ENCODE measurements around the gene UBE4A.

Gene UBE4A, protein sequence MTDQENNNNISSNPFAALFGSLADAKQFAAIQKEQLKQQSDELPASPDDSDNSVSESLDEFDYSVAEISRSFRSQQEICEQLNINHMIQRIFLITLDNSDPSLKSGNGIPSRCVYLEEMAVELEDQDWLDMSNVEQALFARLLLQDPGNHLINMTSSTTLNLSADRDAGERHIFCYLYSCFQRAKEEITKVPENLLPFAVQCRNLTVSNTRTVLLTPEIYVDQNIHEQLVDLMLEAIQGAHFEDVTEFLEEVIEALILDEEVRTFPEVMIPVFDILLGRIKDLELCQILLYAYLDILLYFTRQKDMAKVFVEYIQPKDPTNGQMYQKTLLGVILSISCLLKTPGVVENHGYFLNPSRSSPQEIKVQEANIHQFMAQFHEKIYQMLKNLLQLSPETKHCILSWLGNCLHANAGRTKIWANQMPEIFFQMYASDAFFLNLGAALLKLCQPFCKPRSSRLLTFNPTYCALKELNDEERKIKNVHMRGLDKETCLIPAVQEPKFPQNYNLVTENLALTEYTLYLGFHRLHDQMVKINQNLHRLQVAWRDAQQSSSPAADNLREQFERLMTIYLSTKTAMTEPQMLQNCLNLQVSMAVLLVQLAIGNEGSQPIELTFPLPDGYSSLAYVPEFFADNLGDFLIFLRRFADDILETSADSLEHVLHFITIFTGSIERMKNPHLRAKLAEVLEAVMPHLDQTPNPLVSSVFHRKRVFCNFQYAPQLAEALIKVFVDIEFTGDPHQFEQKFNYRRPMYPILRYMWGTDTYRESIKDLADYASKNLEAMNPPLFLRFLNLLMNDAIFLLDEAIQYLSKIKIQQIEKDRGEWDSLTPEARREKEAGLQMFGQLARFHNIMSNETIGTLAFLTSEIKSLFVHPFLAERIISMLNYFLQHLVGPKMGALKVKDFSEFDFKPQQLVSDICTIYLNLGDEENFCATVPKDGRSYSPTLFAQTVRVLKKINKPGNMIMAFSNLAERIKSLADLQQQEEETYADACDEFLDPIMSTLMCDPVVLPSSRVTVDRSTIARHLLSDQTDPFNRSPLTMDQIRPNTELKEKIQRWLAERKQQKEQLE

DNA sequence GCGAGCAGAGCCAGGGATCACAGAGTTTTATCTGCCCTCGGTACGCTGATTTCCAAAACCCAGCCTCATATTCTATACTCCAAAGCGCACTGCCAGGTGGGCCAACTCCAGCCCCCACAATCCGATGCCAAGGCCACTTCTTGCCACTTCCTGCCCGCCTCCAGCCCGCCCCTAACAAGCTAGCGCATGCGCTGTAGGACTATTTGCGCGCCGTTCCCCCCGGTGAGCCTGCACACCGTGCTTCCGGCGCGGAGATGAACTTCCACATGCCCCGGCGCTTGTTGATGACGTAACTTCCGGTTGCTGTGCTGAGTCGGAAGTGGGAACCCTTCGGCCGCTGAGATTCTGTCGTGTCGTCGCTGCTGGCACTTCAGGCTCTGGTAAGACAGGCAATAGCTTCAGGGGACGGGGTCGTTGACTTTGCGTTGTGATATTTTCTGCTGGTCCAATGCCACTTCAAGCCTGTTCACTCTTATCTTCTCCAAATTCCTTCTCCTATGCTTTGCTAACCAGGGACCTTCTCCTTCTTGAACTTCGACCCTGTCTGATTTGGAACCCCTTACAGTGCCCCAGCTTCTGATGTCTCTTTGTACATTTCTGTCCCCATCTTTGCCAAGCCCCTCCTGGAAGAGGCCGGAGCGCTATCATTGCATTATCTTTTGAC is at the start of gene UBE4A:
Gene UBE4A, plus strand, starts transcription at position 306 of the 664 bp plus-strand sequence. CDS start 5,481 bp downstream, outside the sequence.
- DNase-seq (ENCODE audit: low read depth in 2 of 2), result peak; percentile 97

DNA sequence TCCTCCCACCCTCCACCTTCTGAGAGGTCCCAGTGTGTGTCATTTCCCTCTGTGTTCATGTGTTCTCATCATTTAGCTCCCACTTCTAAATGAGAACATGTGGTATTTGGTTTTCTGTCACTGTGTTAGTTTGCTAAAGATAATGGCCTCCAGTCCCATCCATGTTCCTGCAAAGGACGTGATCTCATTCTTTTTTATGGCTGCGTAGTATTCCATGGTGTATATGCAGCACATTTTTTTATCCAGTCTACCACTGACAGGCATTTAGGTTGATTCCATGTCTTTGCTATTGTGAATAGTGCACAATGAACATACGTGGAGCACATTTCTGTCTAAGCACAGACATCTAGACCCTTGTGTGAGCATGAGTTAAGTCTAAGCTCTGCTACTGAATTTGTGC is 49.1 kb upstream of the UBE4A start:
- DNase-seq (ENCODE audit: low read depth in 2 of 2), result no peak

DNA sequence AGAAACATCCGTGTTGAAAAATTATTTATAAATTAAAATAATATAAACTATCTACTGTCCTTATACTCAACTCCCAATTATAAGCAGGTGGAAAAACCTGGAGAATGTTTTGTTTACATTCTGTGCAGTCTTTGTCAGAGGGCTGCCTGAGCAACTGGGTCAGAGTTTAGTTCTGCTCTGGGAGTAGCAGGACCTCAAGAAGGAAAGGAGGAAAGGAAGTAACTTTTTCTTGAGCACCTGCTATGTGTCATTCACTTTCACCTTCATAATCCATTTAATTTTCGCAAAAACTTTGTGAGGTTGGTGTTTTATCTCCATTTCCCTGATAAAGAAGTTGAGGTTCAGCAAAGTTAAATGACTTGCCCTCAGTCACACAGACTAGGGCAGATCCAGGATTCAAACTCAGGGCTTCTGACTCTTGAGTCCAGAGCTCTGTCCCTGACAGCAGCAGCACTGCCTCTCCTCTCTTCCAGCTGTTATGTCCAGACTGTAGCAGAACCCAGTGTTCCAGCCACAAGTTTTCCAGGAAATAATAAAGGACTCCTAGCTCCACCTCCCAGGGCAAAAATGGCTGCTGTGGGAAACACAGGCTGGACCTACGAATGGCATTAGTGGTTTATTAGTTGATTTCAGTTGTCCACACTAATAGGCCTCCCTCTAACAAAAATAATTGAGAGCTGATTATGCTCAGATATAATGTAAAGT is 48.5 kb upstream of the UBE4A start:
- DNase-seq (ENCODE audit: low read depth in 2 of 2), result no peak

DNA sequence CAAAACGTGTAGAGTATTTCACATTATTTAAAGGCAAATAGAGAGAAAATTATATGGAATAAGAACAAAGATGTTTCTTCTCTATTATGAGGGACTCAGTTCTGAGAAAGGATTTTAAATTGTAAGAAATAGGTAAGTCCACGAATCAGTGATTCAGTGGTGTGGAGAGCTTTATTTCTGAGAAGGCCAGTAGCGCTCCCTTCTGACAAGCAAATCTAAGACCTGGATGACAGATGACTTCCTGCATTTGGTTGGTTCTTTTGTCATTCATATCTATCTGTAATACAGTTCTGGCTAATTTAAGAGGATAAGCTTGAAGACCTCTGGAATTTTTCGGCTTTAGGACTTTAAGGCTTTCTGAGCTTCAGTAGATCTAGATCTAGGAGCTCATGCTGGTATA is 47.9 kb upstream of the UBE4A start:
- DNase-seq (ENCODE audit: low read depth in 2 of 2), result no peak

DNA sequence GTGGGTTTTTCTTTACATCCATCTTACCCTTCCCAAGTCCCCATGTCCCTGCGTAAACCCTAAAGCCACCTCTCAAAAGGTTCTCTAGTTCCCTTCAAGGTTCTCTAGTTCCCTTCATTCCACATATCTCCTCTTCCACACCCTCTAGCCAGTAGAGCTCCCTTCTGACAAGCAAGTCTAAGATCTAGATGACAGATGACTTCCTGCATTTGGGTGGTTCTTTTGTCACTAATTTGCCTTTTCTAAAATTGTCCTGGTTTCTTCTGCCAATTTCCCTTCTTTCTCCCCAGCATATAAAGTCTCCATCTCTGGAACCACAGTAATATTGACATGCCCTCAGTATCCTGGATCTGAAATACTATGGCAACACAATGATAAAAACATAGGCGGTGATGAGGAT is 47.1 kb upstream of the UBE4A start:
- no peak for DNase-seq (ENCODE audit: low read depth in 2 of 2)

DNA sequence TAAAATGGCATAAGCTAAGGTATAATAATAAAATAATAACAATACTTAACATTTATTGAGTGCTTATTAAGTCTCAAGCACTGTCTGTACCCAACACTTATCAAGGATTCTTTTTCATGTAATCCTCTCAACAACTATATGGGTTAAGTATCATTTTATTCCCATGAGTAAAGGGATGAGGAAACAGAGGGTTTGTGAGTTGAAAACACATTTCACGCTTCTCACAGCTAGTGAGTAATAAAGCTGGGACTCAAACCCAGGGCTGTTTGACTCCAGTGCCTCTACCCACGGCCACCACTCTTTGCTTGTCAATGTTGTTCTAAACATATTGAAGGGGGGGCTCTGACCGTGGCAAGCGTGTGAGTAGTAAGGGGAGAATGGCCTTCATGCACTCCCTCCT is 46.2 kb upstream of the UBE4A start:
- DNase-seq (ENCODE audit: low read depth in 2 of 2), result no peak

DNA sequence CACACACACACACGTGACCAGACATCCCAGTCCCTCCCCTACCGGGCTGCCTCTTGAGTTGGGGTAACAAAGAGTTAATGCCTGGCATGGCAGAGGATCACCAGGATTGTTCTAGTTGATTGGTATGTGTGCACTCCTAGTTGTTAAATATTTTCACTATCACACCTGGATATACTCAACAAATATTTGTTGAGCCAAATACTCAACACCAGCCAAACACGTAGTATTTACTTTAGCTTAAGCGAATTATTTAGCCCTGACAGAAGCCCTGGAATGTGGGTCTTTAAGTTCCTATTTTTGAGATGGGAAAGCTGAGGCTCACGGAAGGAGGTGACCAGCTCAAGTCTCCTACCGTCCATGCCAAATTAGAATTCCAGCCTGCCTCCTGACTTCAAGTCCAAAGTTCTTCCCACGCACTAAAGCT is 44.4 kb upstream of the UBE4A start:
- DNase-seq (ENCODE audit: low read depth in 2 of 2), result no peak

DNA sequence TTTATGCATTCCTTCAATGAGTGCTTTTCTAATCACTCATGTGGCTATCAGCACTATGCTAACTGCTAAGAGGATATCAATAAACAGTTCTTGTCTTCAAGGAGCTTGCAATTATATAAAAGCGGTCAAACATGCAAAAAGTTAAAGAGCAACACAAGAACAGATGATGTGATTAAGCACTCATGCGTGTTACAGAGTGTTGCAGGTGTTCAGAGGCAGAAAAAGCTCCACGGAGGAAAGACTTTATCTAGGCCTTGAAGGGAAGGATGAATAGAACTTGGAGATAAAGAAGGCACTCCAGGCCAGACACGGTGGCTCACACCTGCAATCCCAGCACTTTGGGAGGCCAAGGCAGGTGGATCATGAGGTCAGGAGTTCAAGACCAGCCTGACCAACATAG is 41.3 kb upstream of the UBE4A start:
- DNase-seq (ENCODE audit: low read depth in 2 of 2), result no peak

DNA sequence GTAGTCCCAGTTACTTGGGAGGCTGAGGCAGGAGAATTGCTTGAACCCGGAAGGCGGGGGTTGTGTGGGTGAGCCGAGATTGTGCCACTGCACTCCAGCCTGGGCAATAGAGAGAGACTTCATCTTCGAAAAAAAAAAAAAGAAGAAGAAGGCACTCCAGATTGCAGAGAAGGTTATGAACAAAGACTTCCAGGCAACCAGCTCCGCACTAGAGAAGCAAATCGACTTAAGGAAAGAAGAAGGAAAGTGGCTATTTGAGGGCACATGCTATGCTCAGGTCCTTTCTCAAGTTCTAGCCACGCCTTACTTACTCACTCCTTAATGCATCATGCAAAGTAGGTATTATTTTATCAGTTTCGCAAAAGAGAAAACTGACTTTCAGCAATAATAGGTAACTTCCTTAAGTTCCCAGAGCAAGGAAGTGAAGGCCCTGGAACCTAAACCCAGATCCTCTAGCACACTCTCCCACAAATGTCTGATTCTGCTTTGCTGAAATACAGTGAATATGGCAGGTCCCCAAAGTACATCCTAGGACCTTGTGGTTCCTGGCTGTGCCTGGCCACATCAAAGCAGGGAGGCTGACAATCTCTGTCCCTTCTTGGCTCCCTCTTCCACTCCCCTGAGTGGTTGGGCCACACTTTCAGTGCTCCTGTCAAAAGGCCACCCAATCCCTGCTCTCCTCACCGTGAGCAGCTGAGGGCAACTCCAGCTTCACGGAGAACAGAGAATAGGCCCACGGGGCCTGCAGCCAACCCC is 40.6 kb upstream of the UBE4A start:
- no peak for DNase-seq (ENCODE audit: low read depth in 2 of 2)

DNA sequence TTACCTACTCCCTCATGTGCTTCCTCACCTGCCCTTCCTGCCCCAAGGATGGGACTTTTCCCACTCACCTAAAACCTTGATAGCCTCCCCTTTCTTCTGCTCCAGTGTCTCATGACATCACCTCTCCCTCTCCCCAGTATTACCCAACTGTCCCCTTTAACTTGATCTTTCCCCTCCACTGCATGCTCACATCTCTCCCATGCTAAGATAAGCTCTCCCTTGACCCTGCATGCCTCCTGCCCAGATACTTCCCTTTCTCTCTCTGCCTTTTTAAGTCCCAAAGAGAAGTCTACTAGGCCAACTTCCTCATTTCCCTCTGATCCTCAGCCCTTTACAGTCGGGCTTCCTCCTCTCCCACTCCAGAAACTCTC is 40.1 kb upstream of the UBE4A start:
- DNase-seq (ENCODE audit: low read depth in 2 of 2), result no peak

DNA sequence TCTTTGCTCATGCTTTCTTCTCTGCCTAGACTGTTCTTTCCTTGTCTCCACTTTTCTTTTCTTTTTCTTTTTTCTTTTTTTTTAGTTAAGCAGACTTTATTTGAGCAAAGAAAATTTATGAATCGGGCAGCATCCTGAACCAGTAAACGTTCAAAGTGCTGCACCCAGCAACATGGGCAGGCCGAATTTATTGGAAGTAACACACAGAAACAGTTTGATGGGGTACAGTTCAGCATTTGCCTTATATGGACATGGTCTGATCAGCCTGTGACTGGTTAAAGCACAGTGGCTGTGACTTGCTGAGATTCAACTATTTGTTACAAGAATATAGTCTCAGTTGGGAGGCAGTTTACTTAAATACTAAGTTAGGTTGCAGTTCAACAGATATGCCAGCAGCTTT is 38.9 kb upstream of the UBE4A start:
- DNase-seq (ENCODE audit: low read depth in 2 of 2), result no peak

DNA sequence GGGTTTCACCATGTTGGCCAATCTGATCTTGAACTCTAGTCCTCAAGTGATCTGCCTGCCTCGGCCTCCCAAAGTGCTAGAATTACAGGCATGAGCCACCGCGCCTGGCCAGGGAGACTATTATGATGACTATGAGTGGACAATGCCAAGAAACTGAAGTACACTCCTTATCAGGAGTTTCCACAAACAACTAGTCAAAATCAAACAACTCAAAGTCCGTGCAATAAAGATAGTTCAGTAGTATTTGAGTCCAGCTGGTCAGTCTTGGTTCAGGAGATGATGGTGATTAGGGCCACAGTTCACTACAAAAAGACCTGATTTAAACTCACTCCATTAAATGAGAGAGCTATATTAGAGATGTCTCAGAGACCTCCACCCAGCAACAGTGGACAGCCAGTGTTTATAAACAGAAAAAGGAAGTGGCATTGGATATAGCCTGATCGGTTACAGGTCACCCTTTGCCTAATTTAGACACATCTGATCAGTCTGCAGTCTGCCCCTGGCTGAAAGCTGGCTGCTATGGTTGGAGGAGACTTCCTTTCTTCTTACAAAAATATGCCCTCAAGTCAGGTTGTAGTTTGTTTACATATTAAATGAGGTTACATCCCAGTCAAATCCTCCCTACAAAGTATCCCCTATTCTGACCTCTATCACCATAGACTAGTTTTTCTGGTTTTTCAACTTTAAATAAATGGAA is 37.9 kb upstream of the UBE4A start:
- DNase-seq (ENCODE audit: low read depth in 2 of 2), result no peak

DNA sequence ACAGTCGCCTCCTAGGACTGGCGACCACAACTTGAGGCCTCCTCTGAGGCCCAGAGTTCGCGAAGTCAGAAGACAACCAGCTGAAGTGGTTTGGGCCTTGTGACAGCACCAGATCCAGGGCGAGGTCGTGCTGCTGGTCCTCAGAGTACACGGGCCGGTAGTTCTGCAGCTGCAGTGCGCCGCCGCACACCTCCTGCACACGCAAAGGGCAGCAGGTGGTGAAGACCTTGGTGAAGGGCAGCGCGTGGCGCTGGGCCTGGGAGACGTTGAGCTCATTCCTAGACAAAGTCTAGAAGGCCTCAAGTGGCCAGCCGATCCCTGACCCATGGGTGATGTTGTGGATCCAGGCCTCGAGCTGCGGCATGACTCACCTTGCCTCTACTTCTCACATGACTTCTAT is 36.7 kb upstream of the UBE4A start:
- no peak for DNase-seq (ENCODE audit: low read depth in 2 of 2)

DNA sequence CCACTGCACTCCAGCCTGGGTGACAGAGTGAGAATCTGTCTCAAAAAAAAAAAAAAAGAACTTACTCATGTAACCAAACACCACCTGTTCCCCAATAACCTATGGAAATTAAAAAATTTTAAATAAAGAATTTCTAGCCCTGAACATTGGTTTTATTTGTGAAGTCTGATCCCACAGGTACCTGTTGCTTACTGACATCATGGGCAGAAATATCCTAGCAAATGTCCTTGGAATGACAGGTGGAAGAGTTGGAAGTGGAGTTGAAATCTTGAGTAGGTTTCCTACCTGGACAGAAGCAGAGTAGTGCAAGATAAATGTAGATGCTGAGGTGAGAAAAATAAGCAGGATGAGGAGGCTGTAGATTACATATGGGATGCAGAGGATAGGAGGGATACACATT is 34.1 kb upstream of the UBE4A start:
- no peak for DNase-seq (ENCODE audit: low read depth in 2 of 2)

DNA sequence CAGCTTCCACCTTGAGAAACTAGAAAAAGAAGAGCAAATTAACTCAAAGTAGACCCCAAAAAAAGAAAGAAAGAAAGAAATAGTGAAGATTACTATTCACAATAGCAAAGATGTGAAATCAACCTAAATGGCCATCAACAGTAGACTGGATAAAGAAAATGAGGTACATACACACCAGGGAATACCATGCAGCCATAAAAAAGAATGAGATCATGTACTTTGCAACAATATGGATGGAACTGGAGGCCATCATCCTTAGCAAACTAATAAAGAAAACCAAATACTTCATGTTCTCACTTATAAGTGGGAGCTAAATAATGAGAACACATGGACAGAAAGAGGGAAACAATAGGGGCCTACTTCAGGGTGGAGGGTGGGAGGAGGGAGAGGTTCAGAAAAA is 30.7 kb upstream of the UBE4A start:
- DNase-seq (ENCODE audit: low read depth in 2 of 2), result no peak

DNA sequence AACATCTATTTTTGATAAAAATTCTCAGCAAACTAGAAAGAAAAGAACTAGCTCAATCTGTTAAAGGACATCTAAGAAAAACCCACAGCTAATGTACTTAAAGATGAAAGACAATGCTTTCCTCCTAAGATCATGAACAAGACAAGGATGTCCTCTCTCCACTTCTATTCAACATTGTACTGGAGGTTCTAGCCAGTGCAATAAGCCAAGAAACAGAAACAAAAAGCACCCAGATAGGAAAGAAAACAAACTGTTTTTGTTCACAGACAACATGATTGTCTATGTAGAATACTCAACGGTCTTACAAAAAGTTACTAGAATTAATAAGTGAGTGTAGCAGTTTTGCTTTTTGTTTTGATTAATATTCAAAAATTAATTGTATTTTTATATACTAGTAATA is 24.7 kb upstream of the UBE4A start:
- no peak for DNase-seq (ENCODE audit: low read depth in 2 of 2)

DNA sequence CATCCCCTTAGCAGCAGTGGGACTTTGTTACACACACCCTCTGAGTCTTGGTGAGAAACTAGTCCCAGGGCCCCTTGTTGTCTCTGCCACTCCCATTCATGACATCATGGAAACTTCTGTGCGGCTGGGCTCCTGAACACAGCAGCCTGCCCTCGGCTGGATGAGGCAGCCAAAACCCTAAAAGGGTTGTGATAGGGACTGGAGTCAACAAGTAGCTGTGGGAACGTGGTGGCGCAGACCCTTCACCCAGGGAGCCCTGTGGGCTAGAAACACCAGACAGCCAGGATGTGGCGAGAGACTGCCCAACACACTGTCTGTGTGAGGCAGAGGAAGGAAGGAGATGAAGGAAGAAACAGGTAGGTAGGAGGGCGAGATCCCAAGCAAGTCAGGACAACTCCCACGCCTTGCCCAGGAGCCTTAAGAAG is 20.8 kb upstream of the UBE4A start:
- DNase-seq (ENCODE audit: low read depth in 2 of 2), result peak; percentile 78 to 89

DNA sequence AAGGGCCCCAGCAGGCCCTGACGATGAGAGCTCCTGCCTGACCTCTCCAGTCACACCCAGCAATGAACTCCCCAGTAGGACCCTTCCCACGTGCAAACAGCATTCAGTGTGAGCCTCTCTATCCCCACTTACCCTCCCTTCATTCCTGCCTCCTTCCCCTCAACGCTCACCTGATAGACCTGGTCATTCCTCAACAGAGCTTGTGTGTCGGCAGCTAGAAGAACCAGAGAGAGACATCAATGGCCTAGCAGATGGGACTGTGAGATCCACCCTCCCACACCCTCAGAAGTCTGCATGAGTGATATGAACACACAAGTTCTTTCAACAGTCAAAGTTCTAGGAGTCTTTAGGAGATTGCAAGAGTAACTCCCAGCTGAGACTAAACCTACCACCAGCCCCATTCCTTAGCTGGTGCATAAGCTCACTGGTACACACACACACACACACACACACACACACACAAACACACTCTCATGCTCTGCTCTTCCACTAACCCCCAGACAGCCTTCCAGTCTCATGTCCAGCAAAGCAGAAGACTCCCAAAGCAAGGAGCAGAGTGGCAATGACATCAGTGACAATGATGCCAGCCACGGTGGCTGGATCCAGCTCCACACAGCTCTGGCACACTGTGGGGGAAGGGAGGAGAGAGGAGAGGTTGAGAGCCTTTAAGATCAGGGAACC is 20.0 kb upstream of the UBE4A start:
- no peak for DNase-seq (ENCODE audit: low read depth in 2 of 2)

DNA sequence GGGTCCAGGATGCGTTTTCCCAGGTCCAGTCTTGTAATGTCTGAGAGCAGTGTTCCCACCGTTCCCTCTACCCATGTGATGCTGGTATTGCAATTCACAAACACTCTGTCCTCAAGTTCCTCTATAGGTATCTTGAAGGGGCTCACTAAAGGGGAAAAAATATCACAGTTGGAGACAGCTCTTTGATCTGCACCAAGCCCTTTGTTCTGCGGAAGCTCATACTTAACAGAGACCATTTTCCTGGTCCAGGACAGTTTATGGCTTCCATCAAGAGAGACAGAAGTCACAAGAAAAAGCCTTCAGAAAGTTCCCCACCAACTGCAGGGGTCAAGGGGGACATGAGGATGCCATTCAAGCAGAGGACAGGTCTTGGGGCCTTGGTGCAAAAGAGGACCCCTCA is 19.0 kb upstream of the UBE4A start:
- no peak for DNase-seq (ENCODE audit: low read depth in 2 of 2)

DNA sequence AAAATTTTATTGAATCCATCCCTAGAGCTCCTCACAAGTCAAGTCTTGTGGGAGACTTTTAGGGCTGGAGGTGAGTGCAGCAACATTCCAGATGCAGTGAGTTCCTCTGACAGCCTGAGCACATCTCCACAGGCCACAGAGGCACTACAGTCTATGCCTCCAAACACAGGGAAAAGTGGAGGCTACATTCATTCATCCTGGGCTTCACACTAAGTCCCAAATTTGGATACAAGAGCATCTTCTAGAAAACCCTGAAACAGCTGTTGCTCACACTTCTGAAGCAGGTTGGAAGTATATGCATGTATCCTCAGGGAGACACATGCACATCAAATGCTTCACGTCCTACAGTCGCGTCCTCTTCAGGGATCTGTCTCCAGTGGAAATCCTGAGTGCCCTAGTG is 18.1 kb upstream of the UBE4A start:
- no peak for DNase-seq (ENCODE audit: low read depth in 2 of 2)

All from stimulated activated CD8-positive, alpha-beta memory T cell treated with anti-CD3 and anti-CD28 coated beads, Interleukin-7, amount 100 ng/mL, for 4 hours (primary cell).